Erythroblast (primary cell): ENCODE results near the gene CEP170B.

Experiments
- GATA1 ChIP-seq: IDR thresholded peaks from 2 replicates; pipeline ENCODE4 v1.6.1; 2011; ENCODE audit warnings: low read depth, mild to moderate bottlenecking, control low read depth, low read length, moderate library complexity
- POLR2A ChIP-seq: IDR thresholded peaks from 2 replicates; pipeline ENCODE4 v1.6.1; 2011; ENCODE audit warnings: mild to moderate bottlenecking, low read length

DNA sequence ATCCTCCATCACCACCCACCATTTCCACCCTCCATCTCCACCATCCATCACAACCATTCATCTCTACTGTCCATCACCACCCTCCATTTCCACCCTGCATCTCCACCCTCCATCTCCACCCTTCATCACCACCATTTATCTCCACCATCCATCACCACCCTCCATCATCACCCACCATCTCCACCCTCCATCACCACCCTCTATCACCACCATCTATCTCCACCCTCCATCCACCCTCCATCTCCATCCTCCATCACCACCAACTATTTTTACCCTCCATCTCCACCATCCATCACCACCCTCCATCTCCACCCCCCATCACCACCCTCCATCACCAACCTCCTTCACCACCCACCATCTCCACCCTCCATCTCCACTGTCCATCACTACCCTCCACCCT, 4.7 kb upstream of the CEP170B start:
- no peak for TF ChIP-seq POLR2A
- no peak for TF ChIP-seq GATA1
